OCI-LY3 (cell line): ENCODE measurements around the gene SCLY.

ENCODE experiments used
- EZH2phosphoT487 ChIP-seq: fragments of 200-600 bp; shearing (Covaris generic); IDR thresholded peaks from 2 replicates; pipeline ENCODE4 v1.6.1; 2018; ENCODE audit warnings: antibody characterized with exemption, mixed run types, low read depth
- TF ChIP-seq, protein P1 (sequence below): fragments of 200-600, 300-600 bp; sonication (generic); IDR thresholded peaks from 2 replicates; pipeline ENCODE4 v1.5.1; 2014; ENCODE audit warnings: antibody characterized with exemption, low read length, low read depth

DNA sequence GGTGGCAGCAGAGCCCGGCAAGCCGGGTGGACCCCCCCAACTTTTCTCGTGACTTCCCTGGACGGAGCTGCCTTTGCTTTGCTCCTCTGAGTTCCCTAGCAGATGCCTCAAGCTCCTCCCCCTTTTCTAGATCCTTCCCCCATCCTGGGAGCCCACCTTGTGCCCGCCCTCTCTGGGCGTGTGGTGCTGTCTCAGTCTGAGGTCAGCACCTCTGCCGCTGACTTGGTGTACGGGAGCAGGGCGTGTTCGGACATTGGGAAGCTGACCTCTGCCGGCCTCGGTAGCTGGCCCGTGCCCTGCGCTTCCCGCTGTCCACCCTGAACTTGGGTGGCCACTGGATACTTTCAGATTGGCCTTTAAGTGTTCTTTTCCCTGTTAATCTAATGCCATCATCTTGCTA lies 19.7 kb downstream of the SCLY start:
- TF ChIP-seq, protein P1, sequence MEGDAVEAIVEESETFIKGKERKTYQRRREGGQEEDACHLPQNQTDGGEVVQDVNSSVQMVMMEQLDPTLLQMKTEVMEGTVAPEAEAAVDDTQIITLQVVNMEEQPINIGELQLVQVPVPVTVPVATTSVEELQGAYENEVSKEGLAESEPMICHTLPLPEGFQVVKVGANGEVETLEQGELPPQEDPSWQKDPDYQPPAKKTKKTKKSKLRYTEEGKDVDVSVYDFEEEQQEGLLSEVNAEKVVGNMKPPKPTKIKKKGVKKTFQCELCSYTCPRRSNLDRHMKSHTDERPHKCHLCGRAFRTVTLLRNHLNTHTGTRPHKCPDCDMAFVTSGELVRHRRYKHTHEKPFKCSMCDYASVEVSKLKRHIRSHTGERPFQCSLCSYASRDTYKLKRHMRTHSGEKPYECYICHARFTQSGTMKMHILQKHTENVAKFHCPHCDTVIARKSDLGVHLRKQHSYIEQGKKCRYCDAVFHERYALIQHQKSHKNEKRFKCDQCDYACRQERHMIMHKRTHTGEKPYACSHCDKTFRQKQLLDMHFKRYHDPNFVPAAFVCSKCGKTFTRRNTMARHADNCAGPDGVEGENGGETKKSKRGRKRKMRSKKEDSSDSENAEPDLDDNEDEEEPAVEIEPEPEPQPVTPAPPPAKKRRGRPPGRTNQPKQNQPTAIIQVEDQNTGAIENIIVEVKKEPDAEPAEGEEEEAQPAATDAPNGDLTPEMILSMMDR: no peak
- TF ChIP-seq EZH2phosphoT487: no peak
